AG20443 (cell line): Measurements from ENCODE around the gene TOLLIP.

Experiments
- DNase-seq: peaks from one replicate; pipeline ENCODE4 v3.0.0; 2012; ENCODE audit warnings: low spot score, mixed read lengths

TOLLIP gene

DNA sequence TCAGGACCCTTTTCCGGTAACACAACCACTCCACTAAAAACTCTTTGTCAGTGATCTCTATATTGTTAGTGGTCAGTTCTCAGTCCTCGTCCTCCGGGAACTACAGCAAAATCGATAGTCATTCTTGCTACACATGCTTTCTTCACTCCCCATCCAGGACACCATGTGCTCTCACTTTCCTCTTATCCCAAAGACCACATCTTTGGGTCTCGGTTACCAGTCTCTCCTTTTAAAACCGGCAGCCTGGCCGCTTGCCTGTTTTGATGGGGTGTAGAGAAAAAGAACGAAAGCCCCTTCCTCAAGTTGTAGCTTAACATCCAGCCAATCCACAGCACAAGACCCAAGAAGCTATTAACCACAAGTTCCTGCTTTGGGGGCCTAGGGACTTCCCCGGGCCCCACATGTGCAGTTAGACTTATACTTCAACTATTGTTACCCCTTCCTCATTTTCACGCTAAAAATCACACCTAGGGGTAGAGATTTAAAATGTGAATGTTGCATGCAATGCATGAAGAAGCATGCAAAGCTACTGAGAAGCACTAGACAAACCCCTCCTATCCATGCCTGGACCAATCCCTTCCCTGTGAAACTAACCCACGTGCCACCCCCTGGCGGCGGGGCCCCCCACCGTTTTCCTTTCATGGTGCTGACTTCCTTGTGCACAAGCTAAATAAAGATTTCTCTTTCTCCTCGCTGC lies 1.5 kb upstream of the TOLLIP start:
- DNase-seq: no peak

DNA sequence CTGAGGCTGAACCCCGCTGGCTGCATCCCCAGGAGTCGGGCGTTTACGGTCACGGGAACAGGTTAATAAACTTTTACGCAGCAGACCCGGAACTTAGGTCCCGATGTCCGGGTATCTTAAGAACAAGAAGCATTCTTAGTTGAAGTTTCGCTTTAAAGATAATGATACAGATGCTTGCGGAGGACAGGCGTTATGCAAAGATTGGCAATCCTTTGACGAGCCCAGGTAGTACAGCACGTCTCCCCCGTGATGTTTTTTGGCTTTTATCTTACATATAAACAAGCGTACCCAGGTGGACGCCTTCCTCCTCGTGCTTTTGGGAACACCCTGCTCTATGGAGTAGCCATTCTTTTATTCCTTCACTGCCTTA lies 871 bp upstream of the TOLLIP start:
- DNase-seq: no peak

GRCh38 chr11:1308743-1309497 lies 512 bp downstream of the TOLLIP start:
- DNase-seq: peak; percentile 81

- peak; percentile 40 for DNase-seq
Observed at GRCh38 chr11:1307998-1308742, 1.3 kb downstream of the TOLLIP start.

DNA sequence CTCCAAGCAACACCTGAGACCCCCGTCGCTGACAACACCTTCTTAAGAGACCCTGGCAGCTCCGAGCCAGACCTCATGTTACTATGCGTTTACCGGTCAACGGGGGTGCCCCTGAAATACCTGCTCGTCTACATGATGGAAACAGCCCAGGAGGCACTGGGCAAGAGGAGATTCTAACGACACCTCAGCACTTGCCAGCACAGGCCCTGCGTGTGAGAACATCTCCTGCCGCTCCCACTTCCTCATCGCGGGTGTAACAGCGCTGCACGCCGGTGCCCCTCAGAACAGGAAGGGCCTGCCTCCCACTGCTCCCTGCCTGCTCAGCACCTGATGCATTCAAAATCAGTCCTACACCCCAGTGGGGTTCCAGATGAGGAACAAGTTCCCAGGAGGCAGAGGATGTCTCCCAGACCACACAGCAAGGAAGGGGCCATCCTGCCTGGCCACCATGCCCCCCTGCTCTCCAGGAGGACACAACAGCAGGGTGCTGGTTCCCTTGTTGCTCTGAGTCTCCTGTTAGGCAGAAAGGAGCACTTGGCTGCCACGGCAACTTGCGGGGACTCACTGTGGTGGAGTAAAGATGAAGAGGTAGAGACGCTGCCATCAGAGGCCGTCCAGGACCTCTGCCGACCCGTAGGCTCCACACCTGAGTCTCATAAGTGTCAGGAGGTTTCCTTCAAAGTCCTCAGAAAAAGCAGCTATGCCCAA lies 2.1 kb downstream of the TOLLIP start:
- no peak for DNase-seq

DNA sequence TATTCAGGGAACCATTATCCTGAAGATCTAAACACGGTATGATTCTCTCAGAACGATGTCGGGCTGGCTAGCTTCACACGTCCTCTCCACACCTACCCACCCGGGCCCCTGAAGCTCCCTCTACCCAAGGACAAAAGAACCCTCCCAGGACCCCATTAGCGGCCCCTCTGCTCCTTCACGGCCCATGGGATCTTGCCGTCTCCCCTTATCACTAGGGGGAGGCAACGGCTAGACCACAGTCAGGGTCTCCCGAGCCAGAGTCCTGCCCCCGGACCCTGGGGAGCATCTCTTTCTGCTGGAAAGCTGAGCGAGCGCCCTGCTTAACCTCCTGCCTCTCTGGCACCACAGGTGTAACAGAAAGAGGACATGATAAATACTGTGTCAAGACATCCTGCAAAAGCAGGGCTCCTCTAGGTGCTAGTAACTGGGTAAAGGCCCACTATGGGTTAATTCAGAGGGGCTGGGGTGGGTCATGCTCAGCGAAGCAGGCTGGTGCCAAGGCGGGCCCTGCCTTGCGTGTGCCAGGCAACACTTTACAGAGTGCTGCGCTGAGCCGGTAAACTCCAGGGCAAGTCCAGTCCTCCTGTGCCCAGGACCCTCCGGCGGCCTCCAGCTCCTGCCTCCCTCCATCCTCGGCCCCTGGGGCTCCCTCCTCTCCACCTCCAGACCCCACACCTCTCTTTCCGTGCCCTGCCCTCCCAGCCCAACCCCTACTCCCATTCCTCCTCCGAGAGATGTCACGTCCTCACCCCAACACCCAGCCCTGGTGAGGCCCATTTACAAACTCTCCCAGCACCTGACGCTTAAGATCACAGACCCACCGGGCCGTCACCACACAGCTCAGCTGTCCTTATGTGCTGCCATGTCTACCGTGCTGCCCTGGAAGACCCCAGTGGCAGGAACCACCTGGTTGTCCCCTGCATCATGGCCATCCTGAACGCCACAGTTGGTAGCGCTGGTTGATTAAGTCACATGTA lies 3.0 kb downstream of the TOLLIP start:
- DNase-seq: no peak

- no peak for DNase-seq
Observed at GRCh38 chr11:1305501-1306056, 3.9 kb downstream of the TOLLIP start.

- DNase-seq: no peak
Observed at GRCh38 chr11:1305063-1305495, 4.4 kb downstream of the TOLLIP start.

DNA sequence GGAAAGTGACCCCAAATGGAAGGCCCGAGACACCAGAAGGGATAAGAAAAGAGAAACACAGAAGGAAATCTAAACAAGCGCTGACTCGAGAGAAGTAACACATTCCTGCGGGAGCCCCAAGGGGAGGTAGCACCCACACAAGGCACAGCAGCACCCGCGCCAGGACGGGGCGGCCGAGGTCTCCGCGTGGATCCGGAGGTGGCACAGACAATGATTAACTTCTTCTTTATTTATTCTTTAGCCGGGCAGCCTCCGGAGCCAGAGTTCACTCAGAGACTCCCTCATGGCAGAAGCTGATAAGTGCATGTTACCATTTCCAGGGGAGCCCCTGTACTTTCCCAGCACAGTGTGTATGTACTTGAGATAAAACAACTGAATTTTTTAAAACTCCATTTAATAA lies 5.1 kb downstream of the TOLLIP start:
- DNase-seq: no peak

DNA sequence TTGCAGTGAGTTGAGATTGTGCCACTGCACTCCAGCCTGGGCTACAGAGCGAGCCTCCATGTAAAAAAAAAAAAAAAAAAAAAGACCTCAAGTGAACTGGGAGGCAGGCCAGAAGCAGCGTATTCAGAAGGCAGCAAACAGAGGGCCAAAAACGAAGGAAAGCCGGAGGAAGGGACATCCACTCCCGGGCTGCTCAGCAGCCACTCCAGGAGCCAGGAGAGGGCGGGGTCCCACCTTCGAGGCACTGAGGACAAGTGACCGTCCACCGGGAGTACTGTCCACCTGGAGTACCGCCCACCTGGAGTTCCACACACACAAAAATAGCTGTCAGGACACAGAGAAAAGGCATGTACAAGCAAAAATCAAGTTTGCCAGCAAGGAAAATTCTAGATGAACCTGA lies 5.5 kb downstream of the TOLLIP start:
- no peak for DNase-seq

DNA sequence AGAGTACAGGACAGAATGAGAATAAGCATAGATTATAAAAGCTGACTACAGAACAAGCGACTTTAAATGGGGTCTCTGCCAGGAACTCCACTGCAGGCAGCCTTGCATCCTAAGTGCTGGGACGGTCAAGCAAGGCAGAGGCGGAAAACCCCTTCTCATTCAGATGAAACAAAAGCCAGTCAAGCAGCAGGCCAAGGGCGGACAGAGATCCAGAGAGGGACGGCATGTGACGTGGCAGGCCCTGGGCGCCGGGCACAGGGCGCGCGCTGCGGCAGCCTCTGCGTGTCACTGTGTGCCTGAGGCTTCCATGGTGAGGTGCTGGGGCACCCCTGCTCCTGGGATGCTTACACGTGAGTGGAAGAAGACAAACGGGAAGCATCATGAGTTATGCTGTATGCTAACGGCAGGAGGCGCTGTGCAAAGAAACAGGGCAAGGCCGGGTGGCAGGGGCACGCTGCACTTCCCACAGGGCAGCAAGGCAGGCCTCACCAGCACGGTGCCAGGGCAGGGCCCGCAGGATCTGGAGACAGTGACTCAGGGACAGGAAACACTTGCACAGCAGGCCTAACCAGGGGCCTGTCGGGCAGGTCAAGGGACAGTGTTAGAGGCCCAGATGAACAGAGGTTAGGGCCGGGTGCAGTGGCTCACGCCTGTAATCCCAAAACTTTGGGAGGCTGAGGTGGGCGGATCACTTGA lies 6.2 kb downstream of the TOLLIP start:
- DNase-seq: no peak

DNA sequence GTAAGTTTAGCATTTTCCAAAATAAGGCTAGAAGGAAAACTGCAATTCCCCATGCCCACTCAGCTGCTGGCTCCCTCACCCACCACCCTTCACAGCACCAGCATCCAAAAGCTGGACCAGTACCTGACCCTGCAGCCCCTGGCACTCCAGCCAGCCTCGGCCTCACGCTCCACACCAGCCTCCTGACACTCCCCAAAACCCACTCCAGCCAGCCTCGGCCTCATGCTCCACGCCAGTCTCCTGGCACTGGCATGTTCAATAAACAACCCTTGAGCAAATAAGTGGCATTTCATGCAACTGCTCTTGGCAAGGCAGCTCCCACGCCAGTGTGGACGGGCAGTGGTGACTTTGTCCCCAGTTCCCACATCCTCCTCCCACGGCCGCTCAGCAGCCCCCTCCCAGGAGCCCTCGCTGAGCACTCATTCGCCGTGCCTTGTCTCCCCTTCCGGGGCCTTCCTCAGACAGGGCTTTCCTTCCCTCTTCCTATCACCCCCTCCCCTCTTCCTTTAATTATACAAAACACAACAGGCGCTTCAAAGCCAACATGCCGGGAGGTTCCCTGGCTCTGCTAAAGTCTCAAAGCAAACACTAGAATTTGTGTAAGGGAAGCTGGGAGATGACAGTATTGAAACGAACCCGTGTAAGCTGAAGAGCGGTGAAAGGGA lies 6.8 kb downstream of the TOLLIP start:
- no peak for DNase-seq

DNA sequence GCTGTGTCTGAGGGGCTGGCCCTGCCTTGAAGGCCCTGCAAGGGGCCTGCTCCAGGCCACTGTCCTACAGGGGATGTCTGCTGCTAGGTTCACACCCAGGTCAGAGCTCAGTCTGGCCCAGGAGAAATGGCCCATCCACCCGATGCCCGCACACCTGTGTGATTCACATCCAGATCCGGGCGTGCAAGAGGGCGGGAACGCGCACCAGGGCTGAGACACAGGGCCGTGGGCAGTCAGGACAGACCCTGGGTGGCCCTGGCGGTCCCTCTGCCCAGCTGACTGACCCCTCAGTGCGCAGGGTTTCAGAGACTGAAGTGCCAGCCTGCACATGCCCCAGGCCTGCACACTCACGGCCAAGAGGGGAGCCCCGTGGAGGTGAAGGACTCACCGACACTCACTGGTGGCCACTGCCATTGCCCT lies 7.4 kb downstream of the TOLLIP start:
- no peak for DNase-seq

DNA sequence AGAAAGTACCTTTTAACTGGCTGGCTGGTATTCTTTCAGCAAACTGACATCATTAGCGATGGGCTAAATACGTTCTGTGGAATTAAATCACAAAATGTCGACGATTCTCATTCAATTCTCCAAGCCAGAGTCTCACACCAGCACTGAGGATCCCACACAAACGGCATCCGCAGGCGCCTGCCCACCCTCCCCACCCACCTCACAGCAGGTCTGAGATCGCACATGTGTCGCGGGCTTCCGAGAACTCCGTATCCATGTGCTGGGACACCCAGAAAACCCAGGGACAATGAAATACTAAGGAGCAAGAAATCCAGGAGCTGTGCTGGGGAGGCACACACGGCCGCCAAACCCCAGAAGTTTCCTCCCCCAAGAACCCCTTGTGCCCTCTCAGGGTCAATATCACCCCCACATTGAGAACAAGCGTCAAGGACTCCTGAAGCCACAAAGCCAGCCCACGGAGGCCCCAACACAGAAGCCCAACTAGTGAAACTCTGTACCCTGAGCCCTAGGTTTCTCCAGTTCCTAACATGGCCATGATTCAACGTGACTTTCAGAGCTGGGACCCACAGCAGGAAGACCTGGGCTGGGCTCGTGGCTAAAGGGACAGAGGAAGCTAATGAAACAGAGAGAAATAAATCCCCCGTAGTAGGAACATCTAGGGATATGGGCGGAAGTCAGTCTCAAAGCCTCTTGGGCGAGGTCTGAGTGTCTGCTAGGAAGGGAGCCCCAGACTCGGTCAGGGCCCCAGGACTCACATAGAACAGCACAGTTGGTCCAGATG lies 8.0 kb downstream of the TOLLIP start:
- no peak for DNase-seq

- no peak for DNase-seq
Observed at GRCh38 chr11:1300569-1301187, 8.8 kb downstream of the TOLLIP start.

- DNase-seq: no peak
Observed at GRCh38 chr11:1300121-1300520, 9.3 kb downstream of the TOLLIP start.

DNA sequence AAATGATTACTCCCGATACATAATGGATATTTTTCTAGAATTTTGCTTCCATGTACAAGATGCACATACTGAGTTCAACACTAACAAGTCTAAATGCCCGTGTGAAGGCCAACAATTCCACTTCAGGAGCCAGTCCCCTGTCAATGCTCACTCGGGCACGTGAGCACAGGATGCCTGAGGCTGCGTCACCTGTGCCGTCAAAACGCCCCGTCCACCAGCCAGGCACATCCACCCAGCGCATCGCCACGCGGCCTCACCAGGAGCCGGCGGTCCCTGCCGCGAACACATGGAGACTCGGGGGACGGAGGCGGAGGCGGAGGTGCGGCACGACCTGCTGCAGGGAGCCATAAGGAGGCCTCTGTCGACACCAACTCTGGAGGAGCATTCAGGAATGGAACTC lies 9.8 kb downstream of the TOLLIP start:
- no peak for DNase-seq
